A673 (cell line): ENCODE data around the gene P2RY11.

Experiments
- EZH2 ChIP-seq: fragments of 200-600 bp; sonication (generic); IDR thresholded peaks from 2 replicates; pipeline ENCODE4 v1.6.1; 2017; ENCODE audit warnings: borderline replicate concordance, low read depth, mild to moderate bottlenecking, mixed read lengths, antibody characterized with exemption, low read length; ENCODE audit not compliant: poor library complexity, severe bottlenecking
- TF ChIP-seq, protein P1 (sequence below): fragments of 300-800, 200-600 bp; sonication (generic); conservative IDR thresholded peaks from 2 replicates; pipeline ENCODE4 v1.5.1; 2017; ENCODE audit warnings: low read depth, mild to moderate bottlenecking, antibody characterized with exemption, low read length, moderate library complexity, mixed read lengths

DNA sequence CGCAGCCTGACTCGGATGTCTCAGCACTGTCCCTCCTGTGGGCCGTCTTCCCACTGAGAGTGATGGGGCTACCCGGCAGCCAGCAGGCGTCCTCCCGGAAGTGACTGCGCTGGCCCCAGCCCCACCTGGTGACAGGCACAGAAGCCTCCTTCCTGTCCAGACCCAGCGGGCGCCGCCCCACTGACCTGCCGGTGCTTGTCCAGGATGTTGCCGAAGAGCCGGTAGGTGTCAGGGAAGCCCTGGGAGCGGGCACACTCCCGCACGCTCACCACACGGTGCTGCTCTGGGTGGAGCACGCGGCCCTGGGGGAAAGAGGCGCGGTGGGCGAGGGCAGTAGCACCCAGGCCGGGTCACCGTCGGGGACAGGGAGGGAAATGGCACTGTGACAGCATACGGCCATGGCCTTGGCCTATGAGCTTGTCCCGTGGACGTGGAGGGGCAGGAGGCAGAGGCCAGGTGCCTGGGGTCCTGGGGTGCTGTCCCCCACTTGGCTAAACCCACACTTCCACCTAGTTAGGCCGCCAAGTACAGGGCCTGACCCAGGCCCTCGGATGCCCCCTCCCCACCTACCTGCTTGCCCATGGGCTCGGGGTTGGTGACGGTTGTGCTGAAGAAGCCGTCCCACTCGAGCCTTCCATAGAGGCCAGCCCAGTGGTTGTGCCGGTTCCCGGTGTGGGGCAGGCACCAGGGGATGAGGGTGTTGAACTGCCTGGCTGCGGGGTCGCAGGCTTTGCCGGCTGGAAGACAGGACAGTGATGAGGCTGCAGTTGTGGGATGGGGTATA, 24.2 kb downstream of the P2RY11 start:
- TF ChIP-seq, protein P1, sequence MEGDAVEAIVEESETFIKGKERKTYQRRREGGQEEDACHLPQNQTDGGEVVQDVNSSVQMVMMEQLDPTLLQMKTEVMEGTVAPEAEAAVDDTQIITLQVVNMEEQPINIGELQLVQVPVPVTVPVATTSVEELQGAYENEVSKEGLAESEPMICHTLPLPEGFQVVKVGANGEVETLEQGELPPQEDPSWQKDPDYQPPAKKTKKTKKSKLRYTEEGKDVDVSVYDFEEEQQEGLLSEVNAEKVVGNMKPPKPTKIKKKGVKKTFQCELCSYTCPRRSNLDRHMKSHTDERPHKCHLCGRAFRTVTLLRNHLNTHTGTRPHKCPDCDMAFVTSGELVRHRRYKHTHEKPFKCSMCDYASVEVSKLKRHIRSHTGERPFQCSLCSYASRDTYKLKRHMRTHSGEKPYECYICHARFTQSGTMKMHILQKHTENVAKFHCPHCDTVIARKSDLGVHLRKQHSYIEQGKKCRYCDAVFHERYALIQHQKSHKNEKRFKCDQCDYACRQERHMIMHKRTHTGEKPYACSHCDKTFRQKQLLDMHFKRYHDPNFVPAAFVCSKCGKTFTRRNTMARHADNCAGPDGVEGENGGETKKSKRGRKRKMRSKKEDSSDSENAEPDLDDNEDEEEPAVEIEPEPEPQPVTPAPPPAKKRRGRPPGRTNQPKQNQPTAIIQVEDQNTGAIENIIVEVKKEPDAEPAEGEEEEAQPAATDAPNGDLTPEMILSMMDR = no peak
- TF ChIP-seq EZH2 = no peak
